Measurements from ENCODE around the gene SPATS2.
A peak's percentile ranks its signal among the peaks of the same experiment; 100 is the strongest.

Gene SPATS2

DNA sequence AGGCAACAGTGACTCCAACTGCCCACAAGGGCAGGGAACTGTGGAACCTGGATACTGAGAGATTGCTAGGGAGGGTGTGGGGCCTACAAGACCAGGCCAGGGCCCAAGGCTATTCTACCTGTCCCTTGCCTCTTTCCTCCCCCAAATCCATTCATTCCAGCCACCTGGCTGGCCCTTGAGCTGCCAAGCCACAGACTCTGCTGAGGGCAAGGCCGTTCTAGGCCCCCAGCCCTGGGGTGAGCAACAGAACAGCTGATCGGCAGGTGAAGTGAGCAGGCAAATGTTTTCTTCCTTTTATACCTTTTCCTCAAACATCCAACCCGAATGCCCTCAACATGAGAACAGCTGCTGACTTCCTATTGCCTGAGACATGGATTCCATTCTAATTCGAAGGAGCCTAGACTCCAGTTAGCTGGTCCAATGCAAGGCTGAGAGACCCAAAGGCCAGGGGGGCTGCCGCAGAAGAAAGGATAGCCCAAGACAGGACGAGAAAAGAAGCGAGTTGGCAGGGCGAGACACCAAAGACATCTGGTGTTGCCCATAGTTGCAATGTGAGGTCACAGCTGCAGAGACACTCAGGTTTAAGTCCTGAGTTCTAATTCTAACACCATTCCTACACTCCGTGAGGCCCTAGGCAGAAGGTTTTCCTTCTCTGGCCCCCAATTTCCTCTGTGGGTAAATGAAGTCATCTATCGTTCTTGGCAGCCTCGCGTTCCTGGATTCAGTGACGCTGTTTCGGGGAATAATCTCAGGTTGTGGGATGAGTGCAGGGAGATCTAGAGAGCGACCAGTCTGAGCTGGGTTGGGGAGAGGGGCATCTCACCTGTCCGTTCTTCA, 31.9 kb upstream of the SPATS2 start:
- DNase-seq (ENCODE audit: low read depth, low spot score), result no peak
- H3K4me3 ChIP-seq (ENCODE audit: low read length), result no peak overlapping the region

DNA sequence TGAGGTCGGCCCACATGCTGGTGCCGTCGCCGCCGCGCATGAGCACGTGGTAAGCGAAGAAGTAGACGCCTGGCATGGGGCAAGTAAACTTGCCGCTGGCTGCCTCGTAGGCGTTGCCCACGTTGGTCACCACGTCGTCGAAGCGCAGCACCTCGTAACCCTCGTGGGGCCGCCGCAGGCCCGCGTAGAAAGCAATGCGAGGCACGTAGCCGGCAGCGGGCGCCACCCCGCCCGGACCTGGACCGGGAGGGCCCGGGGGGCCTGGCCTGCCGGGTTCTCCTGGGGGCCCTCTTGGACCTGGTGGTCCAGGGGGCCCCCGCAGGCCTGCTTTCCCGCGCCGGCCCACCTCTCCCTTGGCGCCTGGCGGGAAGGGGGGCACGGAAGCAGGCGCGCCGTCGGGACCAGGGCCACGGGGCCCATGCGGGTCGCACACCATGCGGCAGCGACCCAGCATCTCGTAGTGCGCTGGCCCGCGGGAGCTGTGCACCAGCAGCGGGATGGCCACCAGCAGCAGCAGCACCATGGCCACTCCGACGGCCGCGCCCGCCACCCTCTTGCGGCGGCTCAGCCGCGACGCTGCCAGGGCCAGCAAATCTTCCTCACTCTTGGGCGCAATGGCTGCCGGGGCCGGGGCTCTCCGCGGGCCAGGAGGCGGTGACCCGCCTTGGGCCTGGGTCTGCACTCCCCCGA, 31.2 kb upstream of the SPATS2 start:
- H3K4me3 ChIP-seq (ENCODE audit: low read length), result no peak overlapping the region
- DNase-seq (ENCODE audit: low read depth, low spot score), result no peak

DNA sequence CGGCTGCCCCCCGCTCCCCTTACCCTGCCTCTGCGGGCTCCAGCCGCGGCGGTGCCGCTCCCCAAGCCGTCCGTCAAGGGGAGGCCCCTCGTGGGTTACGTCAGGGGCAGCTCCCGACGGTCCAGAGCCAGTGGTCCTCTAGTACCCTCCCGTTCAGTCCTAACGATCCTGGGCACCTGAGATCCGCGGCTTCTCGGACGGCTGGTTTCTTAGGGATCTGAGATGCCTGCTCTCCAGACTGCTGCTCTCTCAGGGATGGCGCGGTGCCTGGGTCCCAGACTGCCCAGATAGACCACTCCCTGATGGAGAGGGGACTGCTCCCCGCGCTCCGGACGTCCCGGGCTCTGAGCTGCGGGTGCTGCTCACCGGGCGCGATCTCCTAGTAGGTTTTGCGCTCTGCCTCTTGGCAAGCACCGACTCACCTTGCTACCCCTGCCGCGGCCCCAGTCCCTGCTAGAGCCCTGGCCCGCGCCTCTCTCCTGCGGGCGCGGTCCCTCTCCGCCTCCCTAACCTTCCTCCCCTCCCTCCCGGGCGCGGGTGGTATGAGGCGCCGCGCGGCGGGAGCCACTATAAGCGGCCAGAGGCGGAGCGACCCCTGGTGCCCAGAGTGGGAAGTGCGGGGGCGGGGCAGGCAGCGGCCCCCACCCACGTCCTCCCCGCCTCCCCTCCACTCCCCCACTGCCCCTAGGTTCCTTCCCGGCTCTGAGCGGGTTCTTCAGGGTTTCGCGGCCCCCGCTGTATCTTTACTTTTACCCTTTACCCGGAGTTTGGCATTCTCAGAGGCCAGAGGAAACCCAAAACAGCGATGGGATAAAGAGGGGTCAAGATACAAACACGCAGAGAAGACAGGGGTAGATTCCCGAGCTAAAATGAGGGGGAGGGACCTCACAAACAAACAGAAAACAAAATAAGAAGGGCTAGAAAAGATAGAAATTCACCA, 30.3 kb upstream of the SPATS2 start, which contains the start of gene C1QL4:
Gene C1QL4, minus strand, starts transcription at position 544 of the 940 bp plus-strand sequence. CDS start 711 bp downstream, outside the sequence.
- DNase-seq (ENCODE audit: low read depth, low spot score), result peak; percentile 54
- peak within 1 kb of the TSS; percentile 50 for H3K4me3 ChIP-seq (ENCODE audit: low read length)

DNA sequence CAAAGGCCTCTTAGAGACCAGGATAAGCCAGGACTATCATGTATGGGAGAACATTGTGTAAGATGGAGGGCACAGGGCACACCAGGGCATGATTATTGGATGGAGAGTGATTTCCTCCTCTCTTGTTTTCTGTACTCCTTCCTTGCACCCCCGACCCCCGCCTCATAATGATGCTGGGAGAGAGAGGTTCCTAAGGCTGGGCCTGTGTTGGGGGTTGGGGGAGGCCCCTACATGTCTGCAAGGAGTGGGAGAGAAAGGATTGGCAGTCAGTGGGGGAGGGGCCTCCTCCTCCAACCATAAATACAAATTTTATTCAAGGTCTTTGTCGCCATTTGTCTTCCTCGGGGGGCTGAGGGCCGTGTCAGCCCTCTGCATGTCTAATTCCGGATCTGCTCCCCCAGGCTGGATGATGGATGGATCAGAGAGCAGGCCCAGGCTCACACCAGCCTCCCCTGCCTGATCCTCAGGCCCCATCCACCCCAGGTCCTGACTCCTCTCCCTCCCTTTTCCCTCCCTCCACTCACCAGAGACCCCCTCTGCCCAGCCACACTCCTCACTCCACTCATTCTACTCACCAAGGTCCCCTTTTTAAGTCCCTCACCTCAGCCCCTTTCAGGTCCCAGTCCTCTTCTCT, 28.3 kb upstream of the SPATS2 start:
- DNase-seq (ENCODE audit: low read depth, low spot score), result no peak
- no peak overlapping the region for H3K4me3 ChIP-seq (ENCODE audit: low read length)

DNA sequence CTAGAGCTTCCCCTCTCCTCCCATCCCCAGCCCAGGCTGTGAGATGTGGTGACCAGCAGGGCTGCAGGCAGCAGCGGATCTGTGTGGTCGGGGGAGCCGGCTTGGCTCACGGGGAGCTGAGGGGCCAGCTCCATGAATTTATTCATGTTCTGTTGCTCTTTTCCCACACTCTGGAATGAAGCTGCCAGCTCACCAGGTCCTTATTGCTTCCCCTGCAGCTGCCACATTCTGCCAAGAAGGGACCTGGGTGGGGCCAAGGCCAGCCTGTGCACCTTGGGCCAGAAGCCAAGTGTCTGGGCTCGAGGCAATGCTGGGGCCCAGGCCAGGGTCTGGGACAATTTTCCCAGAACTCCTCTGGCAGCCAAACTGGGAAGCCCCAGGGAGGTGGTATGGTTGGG, 27.8 kb upstream of the SPATS2 start:
- H3K4me3 ChIP-seq (ENCODE audit: low read length), result no peak overlapping the region
- no peak for DNase-seq (ENCODE audit: low read depth, low spot score)

DNA sequence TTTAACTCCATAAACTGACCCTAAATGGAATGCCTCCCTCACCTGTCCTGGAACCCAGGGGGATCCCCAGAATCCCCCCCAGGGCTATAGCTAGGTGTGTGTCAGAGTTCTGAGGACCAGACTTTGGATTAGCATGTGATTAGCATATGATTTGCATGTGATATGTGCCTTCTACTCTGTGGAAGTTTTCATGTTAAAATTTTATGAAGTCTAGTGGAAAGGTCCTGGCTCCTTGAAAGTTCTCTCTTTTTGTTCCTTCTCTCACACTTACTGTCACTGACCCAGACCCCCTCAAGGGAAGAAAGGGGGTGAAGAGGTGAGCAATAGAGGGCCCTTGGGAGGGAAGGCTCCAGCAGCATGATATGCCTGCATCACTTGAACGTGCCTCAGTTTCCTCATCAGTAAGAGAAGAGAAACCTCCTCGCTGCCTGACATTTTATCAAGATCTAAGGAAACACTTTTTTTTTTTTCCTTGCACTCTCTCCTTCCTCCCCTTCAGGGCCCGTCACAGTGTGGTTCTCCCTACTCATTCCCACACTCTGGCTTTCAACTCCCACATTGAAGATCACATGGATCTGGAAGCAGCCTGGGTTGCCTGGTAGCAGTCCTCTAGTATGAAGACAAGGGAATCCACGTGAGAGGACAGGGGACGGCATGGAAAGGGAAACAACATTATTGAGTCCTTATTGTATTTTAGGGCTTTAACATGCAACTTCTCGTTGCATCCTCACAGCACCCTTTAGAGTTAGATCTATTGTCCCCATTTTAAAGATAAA, 27.0 kb upstream of the SPATS2 start:
- H3K4me3 ChIP-seq (ENCODE audit: low read length), result no peak overlapping the region
- no peak for DNase-seq (ENCODE audit: low read depth, low spot score)

DNA sequence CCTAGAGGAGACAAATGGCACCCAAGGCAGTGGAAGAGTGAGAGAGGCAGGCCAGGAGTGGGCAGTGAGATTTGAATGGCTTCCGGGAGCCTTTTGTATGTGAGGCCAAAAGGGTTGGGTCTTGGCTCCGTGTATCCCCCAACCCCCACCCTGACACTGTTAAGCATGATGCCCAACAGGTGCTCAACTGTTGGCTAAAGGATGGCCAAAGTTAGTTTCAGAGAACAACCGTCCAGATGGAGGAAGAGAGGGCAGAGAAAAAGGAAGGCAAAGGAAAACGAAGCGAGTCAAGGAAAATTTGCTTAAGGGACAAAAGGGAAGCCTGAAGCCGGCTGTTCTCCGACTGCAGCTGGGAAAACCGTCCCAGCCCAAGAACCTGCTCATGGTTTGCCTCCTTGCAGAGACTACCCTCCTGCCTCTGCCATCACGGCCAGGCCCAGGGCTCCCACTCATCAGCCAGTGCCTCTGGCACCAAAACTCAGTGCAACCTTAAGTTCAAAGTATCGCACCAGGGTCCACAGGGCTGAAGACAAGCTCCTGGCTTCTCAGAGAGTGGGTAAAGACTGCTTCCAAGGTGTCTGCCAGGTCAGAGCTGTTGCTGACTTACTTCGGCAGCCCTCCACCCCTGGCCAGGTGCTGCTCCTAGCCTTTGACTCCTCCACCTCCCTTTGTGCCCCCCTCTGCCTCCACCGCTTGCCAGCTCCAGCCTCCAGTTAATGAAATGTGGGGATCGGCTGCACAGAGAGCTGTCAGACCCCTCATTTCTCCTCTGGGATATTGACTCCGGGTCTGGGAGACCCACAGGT, 26.1 kb upstream of the SPATS2 start:
- DNase-seq (ENCODE audit: low read depth, low spot score), result no peak
- H3K4me3 ChIP-seq (ENCODE audit: low read length), result no peak overlapping the region

DNA sequence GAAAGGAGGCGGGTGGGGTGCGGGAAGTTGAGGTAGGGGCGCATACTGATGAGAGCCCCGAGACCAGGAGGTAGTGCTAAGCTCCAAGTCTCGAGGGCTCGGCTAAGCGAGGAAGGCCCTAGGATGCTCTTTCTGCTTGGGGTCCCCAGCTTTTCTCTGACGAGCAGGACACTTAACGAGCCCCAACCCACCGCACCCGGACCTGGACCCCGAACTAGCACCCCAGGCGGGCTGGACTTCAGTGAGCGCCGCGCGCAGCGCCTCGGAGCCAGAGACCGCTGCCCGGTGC, 25.5 kb upstream of the SPATS2 start:
- DNase-seq (ENCODE audit: low read depth, low spot score), result no peak
- no peak overlapping the region for H3K4me3 ChIP-seq (ENCODE audit: low read length)

DNA sequence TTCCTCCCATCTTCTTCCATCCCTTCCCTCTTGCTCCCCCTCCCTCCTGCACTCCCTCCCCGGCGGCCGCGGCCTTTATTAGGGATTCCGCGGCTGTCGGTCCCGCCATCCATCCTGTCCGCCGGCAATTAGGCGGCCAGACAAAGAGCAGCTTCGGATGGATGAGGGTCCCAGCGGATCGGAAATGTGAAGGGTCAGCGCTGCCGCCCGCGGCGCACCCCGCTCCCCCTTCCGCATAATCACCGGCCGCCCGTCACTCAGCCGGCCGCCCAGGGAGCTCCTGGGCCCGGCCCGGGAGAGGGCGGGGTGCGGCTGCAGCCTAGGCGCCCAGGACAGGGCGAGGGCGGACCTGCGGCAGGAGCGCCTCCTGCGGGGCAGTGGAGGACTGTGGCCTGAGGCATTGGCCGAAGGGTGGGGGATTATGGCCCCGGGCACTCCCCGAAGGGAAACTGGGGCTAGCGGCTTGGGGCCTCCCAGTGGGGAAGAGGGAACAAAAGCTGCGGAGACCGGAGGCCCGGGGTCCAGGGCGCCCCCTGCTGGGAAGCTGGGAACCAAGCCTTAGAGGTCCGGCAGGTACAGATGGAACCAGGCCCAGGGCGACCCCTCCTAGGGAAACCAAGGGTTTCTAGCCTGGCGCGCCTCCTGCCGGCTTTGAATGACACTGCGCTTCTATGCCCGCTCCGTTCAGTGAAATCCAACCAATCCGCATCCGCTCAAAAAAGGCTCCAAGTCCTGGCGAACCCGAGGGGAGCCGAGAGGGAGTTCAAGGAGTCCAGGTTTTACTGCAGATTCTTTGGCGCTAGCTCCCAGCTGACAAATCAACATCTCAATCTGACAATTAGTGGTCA, 25.0 kb upstream of the SPATS2 start:
- peak; percentile 73 for DNase-seq (ENCODE audit: low read depth, low spot score)
- H3K4me3 ChIP-seq (ENCODE audit: low read length), result peak overlapping the region; percentile 30

DNA sequence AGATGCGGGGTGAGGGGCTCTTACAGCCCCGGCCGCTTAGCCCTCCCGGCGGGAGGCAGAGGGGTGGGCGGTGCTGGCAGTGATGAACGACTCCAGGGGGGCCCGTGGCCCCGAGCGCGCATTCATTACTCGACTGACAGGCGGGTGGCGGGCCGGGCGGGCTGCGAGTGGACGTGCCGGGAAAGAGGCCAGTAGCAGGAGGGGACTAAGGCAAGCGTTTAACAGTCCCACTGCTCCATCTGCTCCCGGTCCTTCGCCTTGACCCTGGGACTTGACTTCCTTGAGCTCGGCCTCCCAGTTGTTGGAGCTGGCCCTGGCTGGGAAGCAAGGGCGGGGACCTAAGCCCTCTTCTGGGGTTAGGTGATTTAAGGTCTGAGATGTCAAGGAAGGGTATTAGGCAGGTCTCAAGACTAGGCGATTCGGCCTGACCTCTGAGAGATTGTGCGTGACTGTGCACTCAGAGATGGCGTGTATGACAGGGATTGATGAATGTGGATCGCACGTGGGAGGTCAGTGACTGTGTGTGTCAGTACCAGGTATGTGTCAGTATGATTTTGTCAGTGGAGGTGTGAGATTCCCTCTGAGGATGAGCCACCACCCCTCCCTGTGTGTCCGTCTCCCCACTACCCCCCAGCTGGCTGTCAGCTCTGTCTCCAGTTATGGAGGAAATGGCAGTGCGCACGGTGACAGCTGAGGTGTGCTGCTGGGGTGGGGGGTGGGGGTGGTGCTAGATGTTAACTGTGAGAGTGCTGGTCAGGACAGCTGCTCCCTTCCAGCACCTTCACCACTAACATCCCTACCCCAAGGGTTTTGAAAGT, 24.1 kb upstream of the SPATS2 start:
- DNase-seq (ENCODE audit: low read depth, low spot score), result no peak
- peak overlapping the region; percentile 30 for H3K4me3 ChIP-seq (ENCODE audit: low read length)

DNA sequence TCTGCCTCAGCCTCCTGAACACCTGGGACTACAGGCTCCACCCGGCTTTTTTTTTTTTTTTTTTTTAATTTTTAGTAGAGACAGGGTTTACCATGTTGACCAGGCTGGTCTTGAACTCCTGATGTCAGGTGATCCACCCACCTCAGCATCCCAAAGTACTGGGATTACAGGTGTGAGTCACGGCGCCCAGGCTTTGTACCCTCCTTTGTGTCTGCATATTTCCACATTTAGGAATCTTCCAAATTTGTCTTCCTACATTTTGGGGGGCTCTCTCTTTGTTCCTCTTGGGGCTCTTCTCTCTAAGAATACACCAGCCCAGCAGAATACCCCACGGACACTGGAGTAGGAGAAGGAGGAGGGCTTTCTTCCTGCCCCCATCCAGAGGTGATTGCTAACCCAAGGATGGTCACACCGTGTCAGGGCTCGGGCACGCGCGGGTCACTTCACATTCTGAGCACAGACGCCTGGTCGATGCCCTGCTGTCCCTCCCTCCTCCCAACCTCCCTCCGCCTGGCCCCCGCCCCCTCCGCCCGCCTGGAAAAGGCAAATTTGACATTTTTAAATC, 22.7 kb upstream of the SPATS2 start:
- DNase-seq (ENCODE audit: low read depth, low spot score), result no peak
- H3K4me3 ChIP-seq (ENCODE audit: low read length), result no peak overlapping the region

DNA sequence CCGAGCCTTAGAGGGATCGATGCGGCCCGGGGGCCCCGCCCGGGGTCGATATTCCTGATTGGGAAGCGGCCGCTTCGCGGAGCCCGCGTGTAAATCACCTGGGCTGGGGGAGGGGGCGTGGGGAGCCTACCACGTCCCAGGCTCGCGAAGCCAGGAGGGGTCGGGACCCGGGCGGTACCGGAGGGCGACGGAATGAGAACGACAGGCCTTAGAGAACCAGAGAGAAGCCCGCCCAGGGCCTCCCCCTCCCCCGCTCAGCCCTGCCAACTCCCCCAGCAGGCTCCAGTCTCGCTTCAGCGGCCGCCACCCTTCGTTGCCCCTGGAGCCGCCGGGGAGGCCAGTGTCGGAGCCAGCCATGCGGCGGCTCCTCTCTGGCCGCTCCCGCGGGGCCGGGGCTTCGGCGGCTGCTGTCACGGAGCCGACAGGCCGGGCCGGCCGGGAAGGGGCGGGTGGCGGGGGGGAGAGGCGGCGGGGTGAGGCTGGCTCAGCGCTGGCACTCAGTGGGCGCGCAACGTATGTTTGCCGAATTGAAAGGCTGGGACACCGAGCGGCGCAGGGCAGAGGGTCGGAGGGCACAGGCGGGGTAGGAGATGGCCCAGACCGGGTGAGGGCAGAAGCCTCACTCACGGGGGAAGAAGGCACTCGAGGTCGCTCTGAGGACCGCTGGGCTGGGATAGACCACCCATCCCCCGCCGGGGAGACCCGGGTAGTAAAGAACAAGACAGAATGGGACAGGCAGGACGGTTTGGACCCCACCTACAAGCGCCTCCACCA, 22.0 kb upstream of the SPATS2 start:
- no peak overlapping the region for H3K4me3 ChIP-seq (ENCODE audit: low read length)
- DNase-seq (ENCODE audit: low read depth, low spot score), result no peak

DNA sequence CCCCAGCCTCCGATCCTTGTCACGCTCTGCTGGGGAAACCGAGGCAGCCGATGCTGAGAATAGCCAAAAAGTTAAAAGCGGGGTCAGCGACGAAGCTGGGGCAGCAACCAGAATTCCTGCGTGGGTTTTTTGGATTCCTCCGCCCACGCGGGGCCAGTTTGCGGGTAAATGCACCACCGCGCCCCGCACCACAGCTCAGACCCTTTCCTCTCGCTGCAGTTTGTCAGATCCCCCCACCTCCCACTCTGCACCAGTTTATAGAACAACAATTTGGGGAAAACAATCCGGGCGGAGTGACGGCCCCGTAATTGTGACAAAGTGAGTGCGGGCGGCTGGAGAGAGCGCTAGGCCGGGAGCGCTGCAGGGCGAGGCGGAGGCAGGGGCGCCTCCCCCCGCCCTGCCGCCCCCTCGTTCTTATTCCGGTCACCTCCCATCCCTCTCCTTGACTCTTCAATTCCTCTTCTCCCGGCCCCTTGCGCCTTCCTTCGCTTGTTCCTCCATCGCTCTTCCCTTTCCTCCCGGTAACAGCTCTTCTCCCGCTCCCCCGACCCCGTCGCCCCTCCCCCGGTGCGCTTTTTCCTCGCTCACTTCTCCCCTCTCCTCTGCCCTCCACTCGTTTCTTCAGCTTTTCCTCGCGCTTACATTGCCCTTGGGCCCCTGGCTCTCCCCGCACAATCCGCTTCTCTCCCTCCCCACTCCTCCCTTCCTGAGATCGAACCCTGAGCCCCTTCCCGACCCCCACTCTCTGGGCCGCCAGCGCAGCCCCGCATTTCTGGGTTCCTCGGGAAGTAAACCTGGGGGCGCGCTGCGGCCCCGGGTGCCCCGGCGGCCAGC, 21.2 kb upstream of the SPATS2 start:
- no peak overlapping the region for H3K4me3 ChIP-seq (ENCODE audit: low read length)
- no peak for DNase-seq (ENCODE audit: low read depth, low spot score)

DNA sequence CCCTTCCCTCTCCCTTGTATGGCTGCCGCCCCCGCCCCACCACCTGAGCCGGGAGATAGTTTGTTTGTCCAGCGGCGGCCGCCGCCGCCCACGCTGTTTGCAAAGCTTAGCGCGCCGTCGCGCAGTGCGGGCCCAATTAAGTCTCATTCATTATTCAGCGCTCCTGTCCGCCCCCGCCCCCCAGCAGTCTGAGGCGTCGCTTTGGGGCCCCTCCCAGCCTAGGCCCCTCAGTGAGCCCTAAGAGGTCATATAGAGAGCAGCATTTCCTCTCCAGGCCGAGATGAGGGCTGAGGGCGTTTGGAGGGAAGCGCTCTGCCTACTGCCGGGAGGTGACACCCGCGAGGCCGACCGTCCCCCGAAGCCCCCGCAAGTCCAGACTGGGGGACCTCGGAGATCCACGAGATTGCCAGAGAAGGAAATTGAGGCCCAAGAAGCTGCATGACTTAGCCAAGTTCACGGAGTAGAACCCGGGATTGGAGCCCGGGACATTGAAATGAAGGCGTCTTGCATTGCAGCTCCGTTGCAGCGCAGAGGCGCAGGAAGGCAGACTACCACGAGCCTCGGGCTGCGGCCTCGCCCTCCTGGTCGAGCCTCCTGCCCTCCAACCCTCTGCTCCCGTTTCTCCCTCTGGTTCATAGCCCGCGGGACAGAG, 20.5 kb upstream of the SPATS2 start, which contains the start of gene DNAJC22:
Gene DNAJC22, plus strand, starts transcription at position 230 of the 652 bp plus-strand sequence. CDS start 1,985 bp downstream, outside the sequence.
- H3K4me3 ChIP-seq (ENCODE audit: low read length), result peak within 1 kb of the TSS; percentile 34
- DNase-seq (ENCODE audit: low read depth, low spot score), result no peak

Measured in Jurkat, Clone E6-1 (cell line).